ENCODE results near the gene NEDD8. TPM values are rescaled to one million over a fixed set of nuclear protein-coding genes. Genes with fewer than 3 reads are reported as not detected.

The NEDD8 gene
- total and polyA plus RNA-seq, 2 experiments from 2014 or later = 130 to 418 TPM

- TF ChIP-seq ZNF462 (CRISPR knock-in tag; IDR thresholded peaks at IDR 0.05) (no peak), ZNF114 (CRISPR knock-in tag; IDR thresholded peaks at IDR 0.05) (no peak), ZNF331 (CRISPR knock-in tag; IDR thresholded peaks at IDR 0.05; ENCODE audit: low read depth) (no peak), ETS1 (IDR thresholded peaks at IDR 0.05) (0 out of 2 replicates have a peak, but pooled peaks have one; percentile 22), STAT1 (IDR thresholded peaks at IDR 0.05; ENCODE audit: unreplicated experiment) (no peak), EZH2 (IDR thresholded peaks at IDR 0.05; ENCODE audit: low read depth, unreplicated experiment) (no peak)
Observed at GRCh38 chr14:24215495-24216344, 16.4 kb downstream of the NEDD8 start, which contains the start of gene MDP1 (continued).

Measured in GM23338 (cell line).